Measurements from ENCODE around the gene CUL2. TPM values are rescaled to one million over a fixed set of nuclear protein-coding genes. Genes with fewer than 3 reads are reported as not detected.
"Not testable (repeated sequence)": the region's sequence is repeated elsewhere in the genome, so short reads cannot be mapped to it uniquely, and the experiment has no call there.

The CUL2 gene
- polyA plus RNA-seq, 1 of the 3 experiments (the other 2 are of a cell fraction), result 13.1 TPM

DNA sequence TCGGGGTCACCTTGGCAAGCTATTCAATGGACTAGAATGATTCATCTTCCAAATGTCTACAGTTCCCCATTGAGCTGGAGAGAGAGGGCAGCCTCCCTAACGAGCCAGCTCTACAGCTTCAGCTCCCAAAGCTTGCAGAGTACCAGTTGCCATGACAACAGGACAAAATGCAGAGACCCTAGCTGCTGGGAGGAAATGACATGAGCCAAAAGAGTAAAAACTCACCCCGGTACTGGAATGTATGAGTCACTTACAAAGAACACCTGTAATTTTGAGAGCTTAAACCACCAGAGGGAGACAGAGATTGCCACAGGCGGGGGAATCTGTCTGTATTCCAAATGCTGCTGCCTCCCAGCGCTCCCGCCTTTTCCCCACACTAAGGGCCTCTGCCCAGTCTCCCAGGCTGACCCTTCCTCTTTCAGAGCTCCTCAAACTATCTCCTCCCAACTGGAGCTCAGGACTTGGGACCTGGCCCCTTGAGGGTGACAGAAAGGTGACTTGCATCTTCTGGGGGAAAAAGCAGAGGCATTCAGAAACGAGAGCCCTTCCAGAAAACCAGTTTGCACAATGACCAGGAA is 95.5 kb downstream of the CUL2 start:
- Histone ChIP-seq H3K36me3 (replicated peaks in 1 of 2; ENCODE audit: control insufficient read depth in 1 of 2, insufficient read depth in 2 of 2, low read length in 1 of 2) (no peaks in the 10 kb centered on the region), H3K9ac (no peak overlapping the region), H3K4me3 (ENCODE audit: low read depth in 2 of 2, low read length in 1 of 2) (no peak overlapping the region), H3K27me3 (ENCODE audit: insufficient read depth) (no peaks in the 10 kb centered on the region), H3K79me2 (ENCODE audit: insufficient read depth) (no peaks in the 10 kb centered on the region), H4K20me1 (ENCODE audit: insufficient read depth) (no peaks in the 10 kb centered on the region), H2AFZ (ENCODE audit: low read depth) (no peak overlapping the region), H3K4me2 (0 out of 2 replicates have a peak overlapping the region, but pooled peaks have one; percentile 1), H3K9me2 (no peaks in the 10 kb centered on the region), H3F3A (replicated peaks; ENCODE audit: insufficient read depth) (peaks cover 10% of the 10 kb centered on the region), H3K4me1 (ENCODE audit: control insufficient read depth in 1 of 2, insufficient read depth in 2 of 2, low read depth in 1 of 2, low read length in 1 of 2) (no peaks in the 10 kb centered on the region; a peak in 1 of 4 replicates), H3K27ac (ENCODE audit: low read depth in 2 of 2, low read length in 1 of 2) (no peak overlapping the region), H3K9me3 (no peaks in the 10 kb centered on the region)
- ChIA-PET CTCF (interaction anchor here (0.6 to 2.7 kb wide), 37 partner anchors 9 to 1885 kb away, joined by 3 to 27 read pairs (median 5); partner anchors contain the start of genes CREM and CUL2), POLR2A (no interaction called here)
- peak; percentile 66 for TF ChIP-seq SMC3 (IDR thresholded peaks at IDR 0.05; ENCODE audit: low read depth, low read length)
- no peak for TF ChIP-seq ZBTB33 (IDR thresholded peaks at IDR 0.05; ENCODE audit: borderline replicate concordance, low read depth)
- TF ChIP-seq MEF2A (IDR thresholded peaks at IDR 0.05; ENCODE audit: borderline replicate concordance, low read depth), result no peak
- TF ChIP-seq JUND (IDR thresholded peaks at IDR 0.05), result peak; percentile 68
- peak; percentile 78; the same call in 1 of the 2 replicates for TF ChIP-seq FOSL2 (IDR thresholded peaks at IDR 0.05; ENCODE audit: borderline replicate concordance, low read depth)
- TF ChIP-seq NRF1 (IDR thresholded peaks at IDR 0.05; ENCODE audit: low read depth, low read length), result no peak
- TF ChIP-seq, protein P1, sequence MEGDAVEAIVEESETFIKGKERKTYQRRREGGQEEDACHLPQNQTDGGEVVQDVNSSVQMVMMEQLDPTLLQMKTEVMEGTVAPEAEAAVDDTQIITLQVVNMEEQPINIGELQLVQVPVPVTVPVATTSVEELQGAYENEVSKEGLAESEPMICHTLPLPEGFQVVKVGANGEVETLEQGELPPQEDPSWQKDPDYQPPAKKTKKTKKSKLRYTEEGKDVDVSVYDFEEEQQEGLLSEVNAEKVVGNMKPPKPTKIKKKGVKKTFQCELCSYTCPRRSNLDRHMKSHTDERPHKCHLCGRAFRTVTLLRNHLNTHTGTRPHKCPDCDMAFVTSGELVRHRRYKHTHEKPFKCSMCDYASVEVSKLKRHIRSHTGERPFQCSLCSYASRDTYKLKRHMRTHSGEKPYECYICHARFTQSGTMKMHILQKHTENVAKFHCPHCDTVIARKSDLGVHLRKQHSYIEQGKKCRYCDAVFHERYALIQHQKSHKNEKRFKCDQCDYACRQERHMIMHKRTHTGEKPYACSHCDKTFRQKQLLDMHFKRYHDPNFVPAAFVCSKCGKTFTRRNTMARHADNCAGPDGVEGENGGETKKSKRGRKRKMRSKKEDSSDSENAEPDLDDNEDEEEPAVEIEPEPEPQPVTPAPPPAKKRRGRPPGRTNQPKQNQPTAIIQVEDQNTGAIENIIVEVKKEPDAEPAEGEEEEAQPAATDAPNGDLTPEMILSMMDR (IDR thresholded peaks at IDR 0.05), result peak; percentile 73
- peak; percentile 79 for TF ChIP-seq RAD21 (IDR thresholded peaks at IDR 0.05; ENCODE audit: low read length)
- TF ChIP-seq TCF12 (IDR thresholded peaks at IDR 0.05), result peak; percentile 63
- TF ChIP-seq RFX5 (IDR thresholded peaks at IDR 0.05; ENCODE audit: low read length), result peak; percentile 28; the same call in 1 of the 2 replicates
- 22% methylated on average over 4 of the region's 7 CpGs for WGBS (ENCODE audit: low lambda C conversion rate)
- DNase-seq, result peak; percentile 72

DNA sequence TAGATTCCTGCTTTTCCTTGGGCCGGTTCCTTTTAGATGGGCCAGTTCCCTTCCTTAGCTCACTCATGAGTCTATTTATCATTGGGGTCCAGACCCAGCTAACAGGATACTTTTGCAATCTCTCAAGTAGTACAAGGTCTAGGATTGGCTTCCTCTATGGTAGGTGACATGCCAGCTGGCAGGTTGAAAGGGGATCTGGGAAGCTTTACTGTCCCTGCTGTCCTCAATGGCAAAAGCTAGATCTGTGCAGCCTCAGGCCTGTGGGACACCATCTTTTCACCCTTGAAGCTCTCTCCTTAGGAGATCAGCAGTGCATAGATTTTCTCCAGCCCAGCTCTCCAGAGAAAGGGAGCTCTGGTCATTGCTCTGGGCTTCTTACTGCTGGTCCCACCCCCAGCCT is 96.4 kb downstream of the CUL2 start:
- Histone ChIP-seq H3K4me3 (ENCODE audit: low read depth in 2 of 2, low read length in 1 of 2) (no peak overlapping the region), H2AFZ (ENCODE audit: low read depth) (no peak overlapping the region), H4K20me1 (ENCODE audit: insufficient read depth) (no peaks in the 10 kb centered on the region), H3F3A (replicated peaks; ENCODE audit: insufficient read depth) (peaks cover 10% of the 10 kb centered on the region), H3K9me2 (no peaks in the 10 kb centered on the region), H3K36me3 (replicated peaks in 1 of 2; ENCODE audit: control insufficient read depth in 1 of 2, insufficient read depth in 2 of 2, low read length in 1 of 2) (no peaks in the 10 kb centered on the region), H3K9ac (no peak overlapping the region), H3K79me2 (ENCODE audit: insufficient read depth) (no peaks in the 10 kb centered on the region), H3K9me3 (no peaks in the 10 kb centered on the region), H3K27ac (ENCODE audit: low read depth in 2 of 2, low read length in 1 of 2) (no peak overlapping the region), H3K27me3 (ENCODE audit: insufficient read depth) (no peaks in the 10 kb centered on the region), H3K4me1 (ENCODE audit: control insufficient read depth in 1 of 2, insufficient read depth in 2 of 2, low read depth in 1 of 2, low read length in 1 of 2) (no peaks in the 10 kb centered on the region; a peak in 1 of 4 replicates), H3K4me2 (no peak overlapping the region)
- WGBS (ENCODE audit: low lambda C conversion rate), result 95% methylated on average over 1 of the region's 1 CpG
- DNase-seq, result no peak
- TF ChIP-seq RFX5 (IDR thresholded peaks at IDR 0.05; ENCODE audit: low read length) (no peak), POLR2AphosphoS5 (IDR thresholded peaks at IDR 0.05; ENCODE audit: low read depth, low read length) (no peak), MEF2A (IDR thresholded peaks at IDR 0.05; ENCODE audit: borderline replicate concordance, low read depth) (no peak), FOXJ3 (CRISPR knock-in tag; IDR thresholded peaks at IDR 0.05) (no peak)
- CTCF ChIA-PET, result interaction anchor here (0.6 to 2.7 kb wide), 14 partner anchors 9 to 1657 kb away, joined by 3 to 27 read pairs (median 8); partner anchors contain the start of genes CREM and CUL2
- POLR2A ChIA-PET, result no interaction called here

- H3K27me3 ChIP-seq (ENCODE audit: insufficient read depth); H2AFZ ChIP-seq (ENCODE audit: low read depth); H3K36me3 ChIP-seq (replicated peaks in 1 of 2; ENCODE audit: control insufficient read depth in 1 of 2, insufficient read depth in 2 of 2, low read length in 1 of 2); CTCF ChIA-PET; H3K27ac ChIP-seq (ENCODE audit: low read depth in 2 of 2, low read length in 1 of 2); POLR2A ChIA-PET; H3K9me3 ChIP-seq; H3K4me2 ChIP-seq; H3K79me2 ChIP-seq (ENCODE audit: insufficient read depth); H3F3A ChIP-seq (replicated peaks; ENCODE audit: insufficient read depth); H3K4me3 ChIP-seq (ENCODE audit: low read depth in 2 of 2, low read length in 1 of 2); H4K20me1 ChIP-seq (ENCODE audit: insufficient read depth); DNase-seq; H3K4me1 ChIP-seq (ENCODE audit: control insufficient read depth in 1 of 2, insufficient read depth in 2 of 2, low read depth in 1 of 2, low read length in 1 of 2); H3K9me2 ChIP-seq; H3K9ac ChIP-seq: not testable (repeated sequence)
- WGBS (ENCODE audit: low lambda C conversion rate), result 79% methylated on average over 1 of the region's 1 CpG
Observed at GRCh38 chr10:34991117-34991516, 99.0 kb downstream of the CUL2 start.

Data from SK-N-SH (cell line).